Right lobe of liver (tissue), 6 donors: ENCODE results near the gene FAM43A. TPM values are rescaled to one million over a fixed set of nuclear protein-coding genes. Genes with fewer than 3 reads are reported as not detected.
A peak's percentile ranks its signal among the peaks of the same experiment; 100 is the strongest.

Experiments
- ATAC-seq, 4 donors: fragments of 200-7000 bp; cut with Tn5 transposase; one replicate each; pipeline ENCODE4 v1.9.1; 2020; ENCODE audit warnings: mild to moderate bottlenecking in 4 of 4, moderate library complexity in 4 of 4
- DNase-seq, 3 donors: peaks; one replicate each; pipeline ENCODE4 v3.0.0-alpha.2; 2020
- H3K27ac ChIP-seq, 3 donors: fragments of 200-600 bp; one replicate each; pipeline ENCODE4 v1.8.0; 2022
- H3K27me3 ChIP-seq, 2 donors: fragments of 200-600 bp; one replicate each; pipeline ENCODE4 v1.8.0; 2022
- H3K36me3 ChIP-seq, 4 donors: fragments of 200-600 bp; sonication (generic) in 1 of 4; one replicate each; pipeline versions ENCODE4 v1.5.1 to v1.8.0; 2017 to 2022; ENCODE audit warnings: control low read depth in 1 of 4
- H3K4me1 ChIP-seq, 4 donors: fragments of 200-600 bp; sonication (generic) in 1 of 4; one replicate each; pipeline versions ENCODE4 v1.5.1 to v1.8.0; 2017 to 2022; ENCODE audit warnings: control low read depth in 1 of 4
- H3K4me3 ChIP-seq, 3 donors: fragments of 200-600 bp; one replicate each; pipeline ENCODE4 v1.8.0; 2022
- H3K9me3 ChIP-seq, 4 donors: fragments of 200-600 bp; sonication (generic) in 1 of 4; one replicate each; pipeline versions ENCODE4 v1.5.1 to v1.8.0; 2017 to 2022; ENCODE audit warnings: control low read depth in 1 of 4
- POLR2A ChIP-seq: fragments of 450-650 bp; IDR thresholded peaks from one replicate; pipeline ENCODE4 v1.6.1; 2017; ENCODE audit warnings: antibody characterized with exemption, mild to moderate bottlenecking
- WGBS: methylation state at CpG from one replicate; pipeline ENCODE4 v1.1.6; 2018; ENCODE audit warnings: low coverage, low lambda C conversion rate; ENCODE audit not compliant: insufficient coverage; ENCODE audit errors: missing lambda C conversion rate; 5-methylcytosine and 5-hydroxymethylcytosine counted together
- intact Hi-C, 2 donors: fragments of 100-400 bp; cut with DNase I; formaldehyde crosslinking; loops; one replicate each; pipeline versions ENCODE4 v1.11.2 to v1.14.1; 2022
- total RNA-seq, 6 experiments: library from RNA; depleted of rRNA in 2 of 6; stranded (reverse); fragments of >200 nt in 2 of 6; fragmentation: NEBNext Ultra II Directional in 3 of 6; extraction: Animal tissue kit (Norgen Biotek cat#: 25700) in 3 of 6; gene quantifications; one replicate each; pipeline versions ENCODE4 v1.1.0 to v1.2.4, GENCODE V29; 2016 to 2023
- TF ChIP-seq, protein P1 (sequence below), 4 donors: fragments of 200-600 bp in 3 of 4; fragments of 450-650 bp in 1 of 4; IDR thresholded peaks; one replicate each; pipeline versions ENCODE4 v1.5.1 to v1.8.0; 2016 to 2022; ENCODE audit warnings: antibody characterized with exemption in 4 of 4, mild to moderate bottlenecking in 2 of 4
- donor health status: DM: no; HTN: yes; CAD: no.
- donor health status: DM: no; HTN: no; CAD: no.
- donor health status: DM: no; HTN: no; CAD: no.
- donor health status: DM: no; HTN: yes; CAD: no.
- donor health status: DM: no; HTN: yes; CAD: no.

Gene FAM43A
- total RNA-seq, 6 experiments from 2014 or later = 1.0 to 8.4 (median 5.3) TPM

DNA sequence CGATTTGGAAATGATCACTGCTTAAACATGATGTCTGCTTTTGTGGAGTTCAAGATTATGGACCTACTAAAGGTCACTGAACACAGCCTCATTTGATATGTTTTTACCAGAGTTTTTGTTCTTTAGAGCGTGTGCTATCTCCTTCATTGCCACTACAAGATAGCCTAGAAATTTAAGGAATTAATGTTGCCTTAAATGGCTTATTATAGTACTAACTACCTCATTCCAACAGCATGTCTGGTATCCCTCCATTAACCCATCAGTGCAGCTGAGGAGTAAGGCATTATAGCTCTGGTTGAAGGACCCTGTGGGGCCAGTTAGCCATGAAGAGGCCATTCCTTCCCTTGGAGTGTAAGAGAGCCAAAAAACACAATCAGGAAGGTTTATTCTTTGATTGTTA is 2.3 kb upstream of the FAM43A start:
- Histone ChIP-seq H3K9me3 (no peaks in the 10 kb centered on the region), H3K4me3 (no peak overlapping the region), H3K27ac (no peak overlapping the region), H3K4me1 (peaks cover 0 to 32% (median 3%) of the 10 kb centered on the region in 4 donors), H3K36me3 (no peaks in the 10 kb centered on the region), H3K27me3 (peaks cover 0 to 11% of the 10 kb centered on the region in 2 donors)
- 67% methylated on average over 2 of the region's 2 CpGs for WGBS
- TF ChIP-seq POLR2A = no peak
- TF ChIP-seq, protein P1, sequence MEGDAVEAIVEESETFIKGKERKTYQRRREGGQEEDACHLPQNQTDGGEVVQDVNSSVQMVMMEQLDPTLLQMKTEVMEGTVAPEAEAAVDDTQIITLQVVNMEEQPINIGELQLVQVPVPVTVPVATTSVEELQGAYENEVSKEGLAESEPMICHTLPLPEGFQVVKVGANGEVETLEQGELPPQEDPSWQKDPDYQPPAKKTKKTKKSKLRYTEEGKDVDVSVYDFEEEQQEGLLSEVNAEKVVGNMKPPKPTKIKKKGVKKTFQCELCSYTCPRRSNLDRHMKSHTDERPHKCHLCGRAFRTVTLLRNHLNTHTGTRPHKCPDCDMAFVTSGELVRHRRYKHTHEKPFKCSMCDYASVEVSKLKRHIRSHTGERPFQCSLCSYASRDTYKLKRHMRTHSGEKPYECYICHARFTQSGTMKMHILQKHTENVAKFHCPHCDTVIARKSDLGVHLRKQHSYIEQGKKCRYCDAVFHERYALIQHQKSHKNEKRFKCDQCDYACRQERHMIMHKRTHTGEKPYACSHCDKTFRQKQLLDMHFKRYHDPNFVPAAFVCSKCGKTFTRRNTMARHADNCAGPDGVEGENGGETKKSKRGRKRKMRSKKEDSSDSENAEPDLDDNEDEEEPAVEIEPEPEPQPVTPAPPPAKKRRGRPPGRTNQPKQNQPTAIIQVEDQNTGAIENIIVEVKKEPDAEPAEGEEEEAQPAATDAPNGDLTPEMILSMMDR (IDR thresholded peaks at IDR 0.05) = no peak
- DNase-seq (no peak), ATAC-seq (no peak)
- intact Hi-C loops = loop anchor here in 1 of 2 donors (5.0 kb wide), 1 partner anchor 574 kb away; no protein-coding TSS in a partner anchor

DNA sequence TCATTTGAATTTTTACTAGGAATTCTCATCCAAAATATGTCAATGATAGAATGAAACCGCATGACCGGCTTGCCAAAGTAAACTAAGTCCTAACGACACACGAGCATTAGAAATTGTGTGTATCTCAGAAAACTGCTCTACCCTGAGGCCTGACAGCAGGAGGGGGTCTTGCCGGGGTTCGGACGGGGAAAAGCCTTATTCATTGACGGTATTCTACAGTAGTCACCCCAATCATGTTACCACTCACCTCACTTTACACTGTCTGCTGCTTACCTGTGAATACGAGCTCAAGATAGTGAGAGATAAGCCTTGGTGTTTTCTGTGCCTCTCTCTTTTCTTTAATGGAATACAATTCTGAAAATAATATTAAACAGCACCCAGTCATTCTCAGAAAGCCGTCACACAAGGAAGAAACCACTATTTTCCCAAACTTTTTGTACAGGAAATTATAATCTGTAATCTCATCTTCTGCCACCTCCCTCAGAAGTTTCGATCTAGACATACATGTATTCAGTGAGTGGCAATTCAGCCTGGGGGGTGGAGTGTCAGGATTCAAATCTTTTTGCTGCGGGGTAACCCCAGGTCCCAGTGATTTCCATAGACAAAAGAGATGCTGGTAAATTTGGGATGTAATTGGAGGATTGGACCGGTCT is 492 bp upstream of the FAM43A start:
- TF ChIP-seq POLR2A = no peak
- TF ChIP-seq, protein P1 (IDR thresholded peaks at IDR 0.05) = no peak
- no peak for ATAC-seq
- WGBS = 36% methylated on average over 13 of the region's 13 CpGs
- H3K27ac ChIP-seq = peak overlapping the region in 1 of 3 donors; percentile 45
- no peaks in the 10 kb centered on the region for H3K9me3 ChIP-seq
- H3K4me1 ChIP-seq = peaks cover 0 to 32% (median 3%) of the 10 kb centered on the region in 4 donors
- peaks cover 0 to 11% of the 10 kb centered on the region in 2 donors for H3K27me3 ChIP-seq
- H3K4me3 ChIP-seq = peak overlapping the region in 1 of 3 donors; percentile 61
- no peaks in the 10 kb centered on the region for H3K36me3 ChIP-seq
- no peak for DNase-seq
- intact Hi-C loops = no loop called here

- peaks cover 0 to 32% (median 3%) of the 10 kb centered on the region in 4 donors for H3K4me1 ChIP-seq
- no peaks in the 10 kb centered on the region for H3K36me3 ChIP-seq
- peak overlapping the region in 1 of 3 donors; percentile 53 for H3K27ac ChIP-seq
- WGBS = 0% methylated on average over 29 of the region's 29 CpGs
- intact Hi-C loops = no loop called here
- H3K27me3 ChIP-seq = peaks cover 0 to 11% of the 10 kb centered on the region in 2 donors
- H3K9me3 ChIP-seq = no peaks in the 10 kb centered on the region
- TF ChIP-seq POLR2A = no peak
- TF ChIP-seq, protein P1 (IDR thresholded peaks at IDR 0.05) = no peak
- peak overlapping the region; percentile 55 to 61 (median 59) for H3K4me3 ChIP-seq
- DNase-seq (no peak), ATAC-seq (no peak)
Measured at GRCh38 chr3:194686414-194686815, 732 bp downstream of the FAM43A start.

DNA sequence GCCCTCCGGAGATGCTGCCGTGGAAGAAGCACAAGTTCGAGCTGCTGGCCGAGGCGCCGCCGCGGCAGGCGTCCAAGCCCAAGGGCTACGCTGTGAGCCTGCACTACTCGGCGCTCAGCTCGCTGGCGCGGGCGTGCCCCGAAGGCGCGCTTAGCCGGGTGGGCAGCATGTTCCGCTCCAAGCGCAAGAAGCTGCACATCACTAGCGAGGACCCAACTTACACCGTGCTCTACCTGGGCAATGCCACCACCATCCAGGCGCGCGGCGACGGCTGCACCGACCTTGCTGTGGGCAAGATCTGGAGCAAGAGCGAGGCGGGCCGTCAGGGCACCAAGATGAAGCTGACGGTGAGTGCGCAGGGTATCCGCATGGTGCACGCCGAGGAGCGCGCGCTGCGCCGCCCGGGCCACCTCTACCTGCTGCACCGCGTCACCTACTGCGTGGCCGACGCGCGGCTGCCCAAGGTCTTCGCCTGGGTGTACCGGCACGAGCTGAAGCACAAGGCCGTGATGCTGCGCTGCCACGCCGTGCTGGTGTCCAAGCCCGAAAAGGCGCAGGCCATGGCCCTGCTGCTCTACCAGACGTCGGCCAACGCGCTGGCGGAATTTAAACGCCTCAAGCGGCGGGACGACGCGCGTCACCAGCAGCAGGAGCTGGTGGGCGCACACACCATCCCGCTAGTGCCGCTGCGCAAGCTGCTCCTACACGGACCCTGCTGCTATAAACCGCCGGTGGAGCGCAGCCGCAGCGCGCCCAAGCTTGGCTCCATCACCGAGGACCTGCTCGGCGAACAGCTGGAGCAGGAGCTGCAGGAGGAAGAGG is 1.3 kb downstream of the FAM43A start:
- H3K4me1 ChIP-seq = peaks cover 0 to 32% (median 3%) of the 10 kb centered on the region in 4 donors
- no peaks in the 10 kb centered on the region for H3K9me3 ChIP-seq
- WGBS = 5% methylated on average over 15 of the region's 86 CpGs
- DNase-seq (peak in 1 of 3 donors; percentile 37), ATAC-seq (peak in 2 of 4 donors; percentile 4)
- TF ChIP-seq, protein P1 (IDR thresholded peaks at IDR 0.05) = no peak
- TF ChIP-seq POLR2A = no peak
- H3K36me3 ChIP-seq = no peaks in the 10 kb centered on the region
- H3K4me3 ChIP-seq = peak overlapping the region; percentile 55 to 61 (median 59)
- H3K27ac ChIP-seq = peak overlapping the region in 1 of 3 donors; percentile 53
- peaks cover 0 to 11% of the 10 kb centered on the region in 2 donors for H3K27me3 ChIP-seq
- intact Hi-C loops = no loop called here
